22Rv1 (cell line): Measurements from ENCODE around the gene YY1AP1.
"Not testable (repeated sequence)": the region's sequence is repeated elsewhere in the genome, so short reads cannot be mapped to it uniquely, and the experiment has no call there.

ENCODE experiments used
- H3K27ac ChIP-seq: fragments of 450-650 bp; 2 replicates; pipeline ENCODE4 v1.5.1; 2017
- CTCF ChIP-seq: fragments of 450-650 bp; IDR thresholded peaks from 2 replicates; pipeline ENCODE4 v1.5.1; 2017; ENCODE audit warnings: mild to moderate bottlenecking
- ZFX ChIP-seq: fragments of 450-650 bp; IDR thresholded peaks from 2 replicates; pipeline ENCODE4 v1.6.1; 2017; ENCODE audit warnings: antibody characterized with exemption, borderline replicate concordance

YY1AP1 gene

GRCh38 chr1:155713075-155713474 lies 24.5 kb upstream of the YY1AP1 start:
- no peak for TF ChIP-seq CTCF
- no peak overlapping the region for H3K27ac ChIP-seq

DNA sequence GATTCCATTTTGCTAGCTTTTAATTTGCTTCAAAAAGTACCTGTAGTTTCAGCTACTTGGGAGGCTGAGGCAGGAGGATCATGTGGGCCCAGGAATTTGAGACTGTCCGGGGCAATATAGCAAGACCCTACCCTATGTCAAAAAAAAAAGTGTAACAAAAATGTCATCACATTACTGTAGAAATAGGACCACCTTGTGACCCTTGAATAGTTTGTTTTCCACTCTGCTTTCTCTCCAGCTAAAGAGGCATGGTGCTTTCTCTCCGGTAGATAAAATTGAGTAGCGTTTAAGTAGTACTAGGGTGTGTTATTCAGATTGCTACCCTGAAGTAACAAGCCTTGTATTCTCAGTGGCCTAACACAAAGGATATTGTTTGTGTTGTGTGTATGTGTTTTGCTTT lies 24.1 kb upstream of the YY1AP1 start:
- H3K27ac ChIP-seq, result not testable (repeated sequence)

GRCh38 chr1:155711457-155711856 lies 22.9 kb upstream of the YY1AP1 start:
- H3K27ac ChIP-seq, result not testable (repeated sequence)

DNA sequence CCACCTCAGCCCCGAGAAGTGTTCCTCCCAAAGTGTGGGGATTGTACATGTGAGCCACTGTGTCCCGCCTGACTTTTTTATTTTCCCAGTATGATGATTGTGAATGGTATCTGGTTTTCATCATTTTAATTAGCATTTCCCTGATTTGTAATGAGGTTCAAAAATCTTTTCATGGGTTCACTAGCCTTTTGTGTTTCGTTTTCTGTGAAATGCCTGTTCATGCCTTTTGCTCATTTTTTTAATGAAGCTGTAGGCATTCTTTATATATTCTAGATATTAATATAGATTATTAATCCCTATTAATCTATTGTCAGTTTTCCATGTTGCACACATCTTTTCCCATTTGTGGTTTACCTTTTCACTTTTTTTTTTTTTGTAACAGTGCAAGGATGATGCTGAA lies 20.8 kb upstream of the YY1AP1 start:
- H3K27ac ChIP-seq, result no peak overlapping the region
- TF ChIP-seq ZFX, result no peak
- no peak for TF ChIP-seq CTCF

DNA sequence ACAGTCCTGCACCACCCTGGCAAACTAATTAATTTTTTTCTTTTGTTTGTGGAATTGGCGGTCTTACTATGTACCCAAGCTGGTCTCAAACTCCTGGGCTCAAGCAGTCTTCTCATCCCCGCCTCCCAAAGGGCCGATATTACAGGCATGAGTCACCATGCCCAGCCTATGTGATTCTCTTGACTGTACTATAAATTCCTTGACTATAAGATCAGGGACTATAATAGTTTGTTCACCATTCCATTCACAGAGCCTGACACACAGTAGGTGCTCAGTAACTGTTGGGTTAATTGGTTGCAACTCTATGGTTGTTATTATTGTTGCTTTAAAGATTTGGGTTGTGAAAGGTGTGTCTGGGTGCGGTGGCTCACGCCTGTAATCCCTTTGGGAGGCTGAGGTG lies 17.6 kb upstream of the YY1AP1 start:
- H3K27ac ChIP-seq, result no peak overlapping the region

DNA sequence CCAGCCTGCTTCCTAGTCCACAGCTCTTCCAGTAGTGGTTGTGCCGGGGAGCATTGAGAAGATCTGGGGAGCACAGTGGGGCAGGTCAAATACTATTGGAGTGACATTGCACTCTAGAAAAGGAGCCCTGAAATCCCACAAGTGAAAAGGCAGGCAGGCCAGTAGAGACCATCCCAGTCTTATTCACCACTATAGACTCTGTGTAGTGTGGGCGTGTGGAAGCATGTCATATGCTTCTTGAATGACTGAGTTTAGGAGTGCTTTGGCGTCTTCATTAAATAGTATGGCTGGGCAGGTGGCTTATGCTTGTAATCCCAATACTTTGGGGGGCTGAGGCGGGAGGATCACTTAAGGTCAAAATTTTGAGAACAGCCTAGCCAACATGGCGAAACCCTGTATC lies 15.8 kb upstream of the YY1AP1 start:
- not testable (repeated sequence) for H3K27ac ChIP-seq

More for the DNA sequence above, 17.6 kb upstream of the YY1AP1 start:
- TF ChIP-seq CTCF (no peak), ZFX (no peak)

DNA sequence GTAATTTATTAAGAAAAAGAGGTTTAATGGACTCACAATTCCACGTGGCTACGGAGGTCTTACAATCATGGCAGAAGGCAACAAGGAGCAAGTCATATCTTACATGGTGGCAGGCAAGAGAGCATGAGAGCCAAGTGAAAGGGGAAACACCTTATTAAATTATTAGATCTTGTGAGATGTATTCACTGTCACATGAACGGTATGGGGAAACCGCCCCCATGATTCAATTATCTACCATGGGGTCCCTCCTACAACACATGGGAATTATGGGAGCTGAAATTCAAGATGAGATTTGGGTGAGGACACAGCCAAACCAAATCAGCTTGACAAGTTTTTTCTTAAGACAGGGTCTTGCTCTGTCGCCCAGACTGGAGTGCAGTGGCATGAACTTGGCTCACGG lies 14.6 kb upstream of the YY1AP1 start:
- H3K27ac ChIP-seq, result no peak overlapping the region

DNA sequence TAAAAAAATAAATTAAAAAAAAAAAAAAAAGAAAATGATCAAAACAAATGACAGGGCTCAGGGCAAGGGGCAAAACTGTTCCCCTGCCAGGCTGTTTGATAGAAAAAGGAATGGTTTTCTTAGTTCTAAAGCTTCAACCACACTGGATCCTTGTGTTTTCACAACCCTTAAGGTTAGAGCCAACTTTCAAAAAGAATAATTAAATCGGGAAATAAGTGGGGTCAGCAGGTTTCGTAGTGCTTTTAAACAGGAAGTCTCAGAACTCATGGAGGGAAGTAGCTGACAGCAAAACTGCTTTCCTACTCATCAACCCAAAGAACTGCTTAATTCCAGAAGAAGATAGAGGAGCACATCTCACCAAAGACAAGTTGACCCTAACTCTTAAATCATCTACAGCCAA lies 13.1 kb upstream of the YY1AP1 start:
- H3K27ac ChIP-seq, result not testable (repeated sequence)

More for the DNA sequence above, 14.6 kb upstream of the YY1AP1 start:
- TF ChIP-seq ZFX (no peak), CTCF (no peak)

- H3K27ac ChIP-seq, result not testable (repeated sequence)
Observed at GRCh38 chr1:155699062-155699461, 10.5 kb upstream of the YY1AP1 start.

- TF ChIP-seq ZFX (no peak), CTCF (no peak)
- H3K27ac ChIP-seq, result no peak overlapping the region
Observed at GRCh38 chr1:155698382-155699038, 9.9 kb upstream of the YY1AP1 start.

GRCh38 chr1:155697616-155698015 lies 9.0 kb upstream of the YY1AP1 start:
- not testable (repeated sequence) for H3K27ac ChIP-seq
